A673 (cell line): ENCODE measurements around the gene ITGB1BP1. TPM values are rescaled to one million over a fixed set of nuclear protein-coding genes. Genes with fewer than 3 reads are reported as not detected.

Experiments used
- BruUV-seq: library from RNA; stranded (reverse); fragments of 400-500 nt; replicated peaks from 2 replicates; lab custom pipeline; 2021; lab: Mats Ljungman, UMichigan
- CTCF ChIA-PET: fragments of 300-600 bp; sonication (Branson Sonifier 250); formaldehyde crosslinking; loops from one replicate; lab custom pipeline; 2022; ENCODE audit warnings: antibody characterized with exemption; lab: Charles Lee
- POLR2A ChIA-PET: fragments of 300-600 bp; sonication (Branson Sonifier 250); formaldehyde crosslinking; loops from one replicate; lab custom pipeline; 2022; ENCODE audit warnings: antibody characterized with exemption; ENCODE audit not compliant: low non-redundant PET; lab: Charles Lee
- DNase-seq: peaks from one replicate; pipeline ENCODE4 v3.0.0-alpha.2; 2015; ENCODE audit warnings: low spot score
- H3K27ac ChIP-seq: fragments of 200-600 bp; sonication (generic); 2 replicates; pipeline ENCODE4 v1.5.1; 2016; ENCODE audit warnings: mixed run types, low read depth, mild to moderate bottlenecking, mixed read lengths, antibody characterized with exemption, low read length; ENCODE audit not compliant: poor library complexity, severe bottlenecking
- H3K27me3 ChIP-seq: fragments of 200-600 bp; sonication (generic); replicated peaks from 2 replicates; pipeline ENCODE4 v1.6.1; 2017; ENCODE audit warnings: mixed run types, low read depth, mild to moderate bottlenecking, mixed read lengths, antibody characterized with exemption, low read length; ENCODE audit not compliant: insufficient read depth, poor library complexity
- H3K36me3 ChIP-seq: fragments of 200-600 bp; sonication (generic); 2 replicates; pipeline ENCODE4 v1.6.1; 2016; ENCODE audit warnings: mixed run types, mild to moderate bottlenecking, mixed read lengths, antibody characterized with exemption, low read length; ENCODE audit not compliant: insufficient read depth, poor library complexity, severe bottlenecking
- H3K4me1 ChIP-seq: fragments of 200-600 bp; sonication (generic); 2 replicates; pipeline ENCODE4 v1.6.1; 2017; ENCODE audit warnings: mixed run types, mild to moderate bottlenecking, mixed read lengths, antibody characterized with exemption, low read length; ENCODE audit not compliant: insufficient read depth, poor library complexity, severe bottlenecking
- H3K4me3 ChIP-seq: fragments of 200-600 bp; sonication (generic); 2 replicates; pipeline ENCODE4 v1.5.1; 2016; ENCODE audit warnings: low read depth, mixed run types, mild to moderate bottlenecking, mixed read lengths, low read length; ENCODE audit not compliant: poor library complexity, severe bottlenecking
- H3K9me3 ChIP-seq: fragments of 200-600 bp; sonication (generic); 2 replicates; pipeline ENCODE4 v1.6.1; 2016; ENCODE audit warnings: mixed run types, low read depth, mild to moderate bottlenecking, mixed read lengths, antibody characterized with exemption, low read length; ENCODE audit not compliant: poor library complexity, severe bottlenecking
- CTCF ChIP-seq: fragments of 300-800, 200-600 bp; sonication (generic); conservative IDR thresholded peaks from 2 replicates; pipeline ENCODE4 v1.5.1; 2017; ENCODE audit warnings: low read depth, mild to moderate bottlenecking, antibody characterized with exemption, low read length, moderate library complexity, mixed read lengths
- EZH2 ChIP-seq: fragments of 200-600 bp; sonication (generic); IDR thresholded peaks from 2 replicates; pipeline ENCODE4 v1.6.1; 2017; ENCODE audit warnings: borderline replicate concordance, low read depth, mild to moderate bottlenecking, mixed read lengths, antibody characterized with exemption, low read length; ENCODE audit not compliant: poor library complexity, severe bottlenecking
- intact Hi-C: fragments of 100-400 bp; cut with micrococcal nuclease; formaldehyde crosslinking; loops from one replicate; pipeline ENCODE4 v1.10.0; 2022; ENCODE audit not compliant: unreplicated experiment
- total RNA-seq: library from RNA; stranded (reverse); gene quantifications from 2 replicates; pipeline ENCODE4 v1.2.3, GENCODE V29; 2021

The ITGB1BP1 gene
- total RNA-seq, 1 experiment from 2014 or later = 138 TPM

- Histone ChIP-seq H3K4me3 (no peak overlapping the region), H3K27ac (no peak overlapping the region), H3K9me3 (no peaks in the 10 kb centered on the region), H3K27me3 (no peaks in the 10 kb centered on the region), H3K36me3 (peaks cover 51% of the 10 kb centered on the region), H3K4me1 (peaks cover 9% of the 10 kb centered on the region)
- ChIA-PET POLR2A (no interaction called here), CTCF (no interaction called here)
- no peak for TF ChIP-seq CTCF
- TF ChIP-seq EZH2 = no peak
- intact Hi-C loops = no loop called here
- DNase-seq = no peak
- BruUV-seq = no TSS peak
Measured at GRCh38 chr2:9358846-9359245, 64.5 kb downstream of the ITGB1BP1 start.

GRCh38 chr2:9356261-9356660 is 67.1 kb downstream of the ITGB1BP1 start:
- ChIA-PET POLR2A (no interaction called here), CTCF (interaction anchor here (0.9 kb wide), 1 partner anchor 15 kb away, joined by 3 read pairs; no protein-coding TSS in a partner anchor)
- Histone ChIP-seq H3K27ac (no peak overlapping the region), H3K27me3 (no peaks in the 10 kb centered on the region), H3K9me3 (no peaks in the 10 kb centered on the region), H3K4me3 (peak overlapping the region; percentile 20), H3K4me1 (peaks cover 9% of the 10 kb centered on the region), H3K36me3 (peaks cover 61% of the 10 kb centered on the region)
- intact Hi-C loops = no loop called here
- TF ChIP-seq EZH2 = no peak
- TF ChIP-seq CTCF = no peak
- DNase-seq = peak; percentile 55
- BruUV-seq = no TSS peak

GRCh38 chr2:9355716-9356115 is 67.6 kb downstream of the ITGB1BP1 start:
- Histone ChIP-seq H3K27ac (no peak overlapping the region), H3K36me3 (peaks cover 65% of the 10 kb centered on the region)

More at GRCh38 chr2:9355716-9356115, 67.6 kb downstream of the ITGB1BP1 start:
- intact Hi-C loops = no loop called here
- ChIA-PET CTCF (interaction anchor here (0.9 kb wide), 1 partner anchor 15 kb away, joined by 3 read pairs; no protein-coding TSS in a partner anchor), POLR2A (no interaction called here)
- TF ChIP-seq EZH2 (no peak), CTCF (no peak)
- BruUV-seq = no TSS peak
- Histone ChIP-seq H3K27me3 (no peaks in the 10 kb centered on the region), H3K9me3 (no peaks in the 10 kb centered on the region), H3K4me1 (peaks cover 9% of the 10 kb centered on the region), H3K4me3 (peak overlapping the region; percentile 20)
- no peak for DNase-seq
